Gastrocnemius medialis (tissue), 4 donors: ENCODE results near the gene TMTC1. TPM values are rescaled to one million over a fixed set of nuclear protein-coding genes. Genes with fewer than 3 reads are reported as not detected.

Experiments
- ATAC-seq, 2 donors: fragments of 150-250 bp; one replicate each; pipeline ENCODE4 v1.9.1; 2016
- DNase-seq, 2 donors: peaks; one replicate each; pipeline ENCODE4 v3.0.0-alpha.2; 2019
- H3K27ac ChIP-seq, 4 donors: fragments of 200-600 bp; sonication (generic); 1 replicate in 1 of 4; 2 replicates in 3 of 4; pipeline ENCODE4 v1.5.1; 2016 to 2018; ENCODE audit warnings: mild to moderate bottlenecking in 2 of 4, moderate library complexity in 1 of 4
- H3K27me3 ChIP-seq, 3 donors: fragments of 200-600 bp; sonication (generic) in 2 of 3; 1 replicate in 1 of 3; 2 replicates in 2 of 3; pipeline versions ENCODE4 v1.5.1 to v1.6.0; 2016 to 2019; ENCODE audit warnings: mild to moderate bottlenecking in 1 of 3, moderate library complexity in 1 of 3
- H3K36me3 ChIP-seq, 2 donors: fragments of 200-600 bp; sonication (generic) in 1 of 2; one replicate each; pipeline ENCODE4 v1.5.1; 2017 to 2018
- H3K4me1 ChIP-seq, 2 donors: fragments of 200-600 bp; sonication (generic) in 1 of 2; one replicate each; pipeline ENCODE4 v1.5.1; 2016 to 2017; ENCODE audit warnings: mild to moderate bottlenecking in 2 of 2
- H3K4me3 ChIP-seq, 4 donors: fragments of 200-600 bp; sonication (generic) in 3 of 4; 1 replicate in 1 of 4; 2 replicates in 3 of 4; pipeline ENCODE4 v1.5.1; 2016 to 2019; ENCODE audit warnings: mild to moderate bottlenecking in 2 of 4
- H3K9me3 ChIP-seq, 3 donors: fragments of 200-600 bp; sonication (generic) in 2 of 3; 1 replicate in 1 of 3; 2 replicates in 2 of 3; pipeline ENCODE4 v1.5.1; 2016 to 2019
- CTCF ChIP-seq, 5 experiments: fragments of 450-650 bp in 3 of 5; fragments of 200-600 bp in 2 of 5; sonication (generic) in 2 of 5; IDR thresholded peaks in 4 of 5; conservative IDR thresholded peaks in 1 of 5; 1 replicate in 4 of 5; 2 replicates in 1 of 5; pipeline ENCODE4 v1.5.1; 2016 to 2019; ENCODE audit warnings: antibody characterized with exemption in 5 of 5, mild to moderate bottlenecking in 3 of 5, moderate library complexity in 3 of 5
- POLR2A ChIP-seq, 2 donors: fragments of 450-650 bp; IDR thresholded peaks; one replicate each; pipeline ENCODE4 v1.6.1; 2017; ENCODE audit warnings: antibody characterized with exemption in 2 of 2, mild to moderate bottlenecking in 2 of 2, moderate library complexity in 2 of 2
- in situ Hi-C, 4 donors: fragments of 200-750 bp; cut with MboI; loops; one replicate each; pipeline versions ENCODE4 v1.15.0 to v1.8.0; 2017; ENCODE audit warnings: low sequenced_read_pairs in 4 of 4
- intact Hi-C: fragments of 100-400 bp; cut with DNase I; formaldehyde crosslinking; loops from one replicate; pipeline ENCODE4 v1.15.1; 2023; ENCODE audit warnings: low total_unique reads
- total RNA-seq, 4 donors: library from RNA; depleted of rRNA; stranded (reverse); fragments of >200 nt; gene quantifications; one replicate each; pipeline versions ENCODE4 v1.1.0 to v1.2.3, GENCODE V29; 2016

The TMTC1 gene
- total RNA-seq, 4 donors from 2014 or later, result 38.5 to 83.5 (median 42.6) TPM

- Histone ChIP-seq H3K4me3 (no peak overlapping the region), H3K27me3 (no peaks in the 10 kb centered on the region), H3K36me3 (no peaks in the 10 kb centered on the region), H3K9me3 (no peaks in the 10 kb centered on the region), H3K4me1 (peaks cover 37 to 41% of the 10 kb centered on the region in 2 donors), H3K27ac (peak overlapping the region; percentile 40 to 75 (median 70))
- no peak for DNase-seq
- no peak for TF ChIP-seq CTCF (IDR thresholded peaks at IDR 0.05 in 4 of 5, conservative IDR thresholded peaks at IDR 0.05 in 1 of 5)
- intact Hi-C loops (loop anchor here (2.0 to 5.0 kb wide), 2 partner anchors 110 to 126 kb away; partner anchors contain the start of gene TMTC1), in situ Hi-C loops (no loop called here)
- peak; percentile 85 to 87 for ATAC-seq
Observed at GRCh38 chr12:29656762-29657538, 126.8 kb downstream of the TMTC1 start.

GRCh38 chr12:29655861-29656260 lies 127.9 kb downstream of the TMTC1 start:
- H3K4me3 ChIP-seq, result no peak overlapping the region

GRCh38 chr12:29653286-29653685 lies 130.5 kb downstream of the TMTC1 start:
- DNase-seq, result no peak
- no peaks in the 10 kb centered on the region for H3K27me3 ChIP-seq
- peaks cover 0 to 6% of the 10 kb centered on the region in 2 donors for H3K36me3 ChIP-seq
- in situ Hi-C loops (no loop called here), intact Hi-C loops (loop anchor here (5.0 kb wide), 1 partner anchor 1674 kb away; the partner anchor contains the start of gene SINHCAF)
- no peak overlapping the region for H3K4me3 ChIP-seq
- H3K27ac ChIP-seq, result no peak overlapping the region
- ATAC-seq, result no peak
- TF ChIP-seq POLR2A (IDR thresholded peaks at IDR 0.05), result no peak
- TF ChIP-seq CTCF (IDR thresholded peaks at IDR 0.05 in 4 of 5, conservative IDR thresholded peaks at IDR 0.05 in 1 of 5), result no peak
- peaks cover 30 to 36% of the 10 kb centered on the region in 2 donors for H3K4me1 ChIP-seq
- no peaks in the 10 kb centered on the region for H3K9me3 ChIP-seq

More at GRCh38 chr12:29655861-29656260, 127.9 kb downstream of the TMTC1 start:
- no peaks in the 10 kb centered on the region for H3K9me3 ChIP-seq
- peak; percentile 43 to 53 for ATAC-seq
- H3K36me3 ChIP-seq, result peaks cover 0 to 3% of the 10 kb centered on the region in 2 donors
- peak overlapping the region in 3 of 4 donors; percentile 30 to 75 (median 68) for H3K27ac ChIP-seq
- peak in 1 of 2 donors; percentile 24 for DNase-seq
- in situ Hi-C loops, result no loop called here
- peaks cover 29 to 34% of the 10 kb centered on the region in 2 donors for H3K4me1 ChIP-seq
- intact Hi-C loops, result loop anchor here (2.0 to 5.0 kb wide), 2 partner anchors 109 to 127 kb away; partner anchors contain the start of gene TMTC1
- H3K27me3 ChIP-seq, result no peaks in the 10 kb centered on the region
- TF ChIP-seq CTCF (IDR thresholded peaks at IDR 0.05 in 4 of 5, conservative IDR thresholded peaks at IDR 0.05 in 1 of 5) (no peak), POLR2A (IDR thresholded peaks at IDR 0.05) (no peak)

- peaks cover 0 to 10% of the 10 kb centered on the region in 2 donors for H3K36me3 ChIP-seq
- intact Hi-C loops (loop anchor here (5.0 kb wide), 1 partner anchor 1677 kb away; the partner anchor contains the start of gene SINHCAF), in situ Hi-C loops (no loop called here)
- no peaks in the 10 kb centered on the region for H3K9me3 ChIP-seq
- no peak overlapping the region for H3K27ac ChIP-seq
- DNase-seq, result no peak
- no peak overlapping the region for H3K4me3 ChIP-seq
- no peaks in the 10 kb centered on the region for H3K27me3 ChIP-seq
- no peak for ATAC-seq
- TF ChIP-seq POLR2A (IDR thresholded peaks at IDR 0.05), result no peak
- no peak for TF ChIP-seq CTCF (IDR thresholded peaks at IDR 0.05 in 4 of 5, conservative IDR thresholded peaks at IDR 0.05 in 1 of 5)
- peaks cover 7 to 9% of the 10 kb centered on the region in 2 donors for H3K4me1 ChIP-seq
Observed at GRCh38 chr12:29650371-29650770, 133.4 kb downstream of the TMTC1 start.
